Endodermal cell (in vitro differentiated cells): Measurements from ENCODE around the gene KCNQ1. TPM values are rescaled to one million over a fixed set of nuclear protein-coding genes. Genes with fewer than 3 reads are reported as not detected.
A peak's percentile ranks its signal among the peaks of the same experiment; 100 is the strongest.

Source experiments
- DNase-seq: peaks from one replicate; pipeline ENCODE4 v3.0.0-alpha.2; 2017
- H3K27ac ChIP-seq: 2 replicates; pipeline ENCODE4 v1.5.1; 2013; ENCODE audit warnings: mild to moderate bottlenecking, low read depth, low read length, moderate library complexity
- H3K27me3 ChIP-seq: 2 replicates; pipeline ENCODE4 v1.6.1; 2013; ENCODE audit warnings: mild to moderate bottlenecking, low read length, moderate library complexity; ENCODE audit not compliant: insufficient read depth, control insufficient read depth, poor library complexity, severe bottlenecking
- H3K36me3 ChIP-seq: 2 replicates; pipeline ENCODE4 v1.7.0; 2013; ENCODE audit warnings: mild to moderate bottlenecking, low read length, moderate library complexity; ENCODE audit not compliant: control insufficient read depth, insufficient read depth
- H3K4me1 ChIP-seq: one replicate; pipeline ENCODE4 v1.7.0; 2013; ENCODE audit warnings: low read length; ENCODE audit not compliant: control insufficient read depth, insufficient read depth
- H3K4me3 ChIP-seq: 2 replicates; pipeline ENCODE4 v1.5.1; 2013; ENCODE audit warnings: mild to moderate bottlenecking, low read length, moderate library complexity
- H3K9ac ChIP-seq: 2 replicates; pipeline ENCODE4 v1.6.1; 2013; ENCODE audit warnings: mild to moderate bottlenecking, low read length, moderate library complexity; ENCODE audit not compliant: poor library complexity, severe bottlenecking; ENCODE audit errors: extremely low read depth
- H3K9me3 ChIP-seq: 2 replicates; pipeline ENCODE4 v1.6.1; 2013; ENCODE audit warnings: mild to moderate bottlenecking, low read length, moderate library complexity; ENCODE audit not compliant: control insufficient read depth
- H3K27ac Mint-ChIP-seq: 2 replicates; pipeline ENCODE4 v1.8.0; 2020; ENCODE audit warnings: mixed read lengths
- H3K27me3 Mint-ChIP-seq: 2 replicates; pipeline ENCODE4 v1.8.0; 2021; ENCODE audit warnings: mild to moderate bottlenecking, mixed read lengths; ENCODE audit not compliant: insufficient read depth
- H3K36me3 Mint-ChIP-seq: 2 replicates; pipeline ENCODE4 v1.8.0; 2020; ENCODE audit warnings: low read depth, mixed read lengths
- H3K4me1 Mint-ChIP-seq: 2 replicates; pipeline ENCODE4 v1.8.0; 2020; ENCODE audit warnings: mixed read lengths
- H3K4me3 Mint-ChIP-seq: 2 replicates; pipeline ENCODE4 v1.8.0; 2020; ENCODE audit warnings: mild to moderate bottlenecking, moderate library complexity, mixed read lengths
- H3K9me3 Mint-ChIP-seq: 2 replicates; pipeline ENCODE4 v1.8.0; 2020; ENCODE audit warnings: mild to moderate bottlenecking, mixed read lengths
- CTCF ChIP-seq: fragments of 200-600 bp; sonication (generic); conservative IDR thresholded peaks from 2 replicates; pipeline ENCODE4 v1.5.0; 2021; ENCODE audit warnings: antibody characterized with exemption, mild to moderate bottlenecking
- WGBS, 2 experiments: methylation state at CpG; one replicate each; pipeline versions ENCODE4 v1.1.5 to v1.1.7; 2013; ENCODE audit warnings: missing lambda C conversion rate in 2 of 2, mixed read lengths in 1 of 2; ENCODE audit not compliant: insufficient coverage in 1 of 2, insufficient read length in 1 of 2; 5-methylcytosine and 5-hydroxymethylcytosine counted together
- total RNA-seq, 2 donors: library from RNA; stranded (reverse); fragmentation: NEBNext Ultra II Directional in 1 of 2; extraction: Animal tissue kit (Norgen Biotek cat#: 25700) in 1 of 2; gene quantifications; 2 replicates in 1 of 2; 3 replicates in 1 of 2; pipeline ENCODE4 v1.2.1, GENCODE V29; 2021

KCNQ1 gene
- total RNA-seq, 2 donors from 2014 or later = 1.8 to 3.5 TPM

GRCh38 chr11:2836315-2837095, 391.7 kb downstream of the KCNQ1 start:
- TF ChIP-seq CTCF = no peak
- H3K27me3 Mint-ChIP-seq = peaks cover 40% of the 10 kb centered on the region
- no peaks in the 10 kb centered on the region for H3K9me3 Mint-ChIP-seq
- Histone ChIP-seq H3K36me3 (no peaks in the 10 kb centered on the region), H3K27ac (no peak overlapping the region), H3K27me3 (no peaks in the 10 kb centered on the region), H3K4me3 (no peak overlapping the region), H3K9me3 (no peaks in the 10 kb centered on the region), H3K9ac (no peak overlapping the region), H3K4me1 (no peaks in the 10 kb centered on the region)
- no peaks in the 10 kb centered on the region for H3K36me3 Mint-ChIP-seq
- WGBS, 2 experiments = 88 to 89% methylated on average over 21 to 23 of the region's 23 CpGs
- no peak for DNase-seq
- H3K4me3 Mint-ChIP-seq = no peak overlapping the region
- H3K27ac Mint-ChIP-seq = no peak overlapping the region
- H3K4me1 Mint-ChIP-seq = peaks cover 15% of the 10 kb centered on the region

DNA sequence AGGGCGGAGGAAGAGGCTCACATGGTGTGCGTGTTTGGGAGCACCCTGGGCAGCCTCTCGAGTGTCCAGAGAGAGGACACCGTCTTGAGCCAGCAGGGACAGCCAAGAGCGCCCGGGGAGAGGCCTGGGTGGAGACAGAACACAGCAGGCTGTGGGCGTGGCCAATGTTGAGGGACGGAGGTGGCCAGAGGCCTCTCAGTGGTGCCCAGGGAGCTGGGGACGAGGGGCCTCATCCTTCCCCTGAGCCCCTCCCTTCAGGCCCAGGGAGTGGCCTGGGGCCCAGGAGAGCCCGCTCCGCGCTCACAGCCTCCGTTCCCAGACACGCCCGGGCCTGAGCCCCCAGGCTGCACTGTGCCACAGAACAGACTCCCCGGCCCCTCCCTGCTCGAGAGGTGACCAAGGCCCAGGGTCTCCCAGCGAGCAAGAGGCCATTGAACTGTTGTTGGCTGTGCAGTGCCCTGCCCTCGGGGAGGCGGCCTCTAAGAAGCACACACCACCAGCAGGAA, 392.3 kb downstream of the KCNQ1 start:
- Mint-ChIP-seq H3K4me1 (peaks cover 15% of the 10 kb centered on the region), H3K36me3 (no peaks in the 10 kb centered on the region), H3K27ac (no peak overlapping the region), H3K4me3 (no peak overlapping the region), H3K9me3 (no peaks in the 10 kb centered on the region), H3K27me3 (peaks cover 43% of the 10 kb centered on the region)
- Histone ChIP-seq H3K4me3 (no peak overlapping the region), H3K9ac (no peak overlapping the region), H3K27me3 (no peaks in the 10 kb centered on the region), H3K4me1 (no peaks in the 10 kb centered on the region), H3K27ac (no peak overlapping the region), H3K36me3 (no peaks in the 10 kb centered on the region), H3K9me3 (no peaks in the 10 kb centered on the region)
- DNase-seq = peak; percentile 85
- WGBS, 2 experiments = 84% methylated on average over 8 to 20 of the region's 20 CpGs
- peak; percentile 50 for TF ChIP-seq CTCF

DNA sequence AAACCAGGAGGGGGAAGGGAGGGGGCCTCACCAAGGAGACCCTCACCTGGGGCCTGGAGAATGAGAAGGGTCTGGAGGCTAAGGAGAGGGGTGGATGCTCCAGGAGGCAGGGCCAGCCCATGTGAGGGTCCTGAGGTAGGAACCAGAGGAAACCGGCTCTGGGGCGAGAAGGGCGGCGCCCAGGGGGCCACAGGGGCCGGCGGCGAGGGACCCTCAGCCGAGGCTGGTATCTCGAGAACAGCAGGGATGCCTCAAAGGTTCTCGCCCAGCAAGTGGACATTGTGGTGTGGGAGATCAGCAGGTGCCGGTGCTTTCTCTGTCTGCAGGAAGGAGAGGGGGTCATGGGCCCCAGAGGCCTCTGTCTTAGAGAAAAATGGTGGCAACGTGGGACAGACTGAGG, 392.8 kb downstream of the KCNQ1 start:
- H3K9me3 Mint-ChIP-seq = no peaks in the 10 kb centered on the region
- H3K27ac ChIP-seq = no peak overlapping the region

More for the DNA sequence above, 392.8 kb downstream of the KCNQ1 start:
- H3K9me3 ChIP-seq = no peaks in the 10 kb centered on the region
- no peak overlapping the region for H3K27ac Mint-ChIP-seq
- WGBS, 2 experiments = 90 to 91% methylated on average over 10 to 12 of the region's 12 CpGs
- TF ChIP-seq CTCF = no peak
- no peak overlapping the region for H3K9ac ChIP-seq
- no peak overlapping the region for H3K4me3 Mint-ChIP-seq
- H3K4me1 Mint-ChIP-seq = peaks cover 15% of the 10 kb centered on the region
- no peaks in the 10 kb centered on the region for H3K36me3 Mint-ChIP-seq
- H3K27me3 ChIP-seq = no peaks in the 10 kb centered on the region
- H3K4me1 ChIP-seq = no peaks in the 10 kb centered on the region
- no peak overlapping the region for H3K4me3 ChIP-seq
- DNase-seq = no peak
- H3K36me3 ChIP-seq = no peaks in the 10 kb centered on the region
- peaks cover 44% of the 10 kb centered on the region for H3K27me3 Mint-ChIP-seq
